Measurements from ENCODE around the gene GPX3. TPM values are rescaled to one million over a fixed set of nuclear protein-coding genes. Genes with fewer than 3 reads are reported as not detected.

GPX3 gene
- total and polyA plus RNA-seq, 2 of the 13 experiments (the other 11 are each of a cell fraction or from before 2014, with no cell fraction given): 33.8 to 1,892 TPM

- DNase-seq (ENCODE audit: low spot score) (no peak), FAIRE-seq (no peak), ATAC-seq (no peak)
- no peak overlapping the region for H3K9ac ChIP-seq (ENCODE audit: insufficient read depth, low read depth, low read length)
- no TSS peak for BruUV-seq (replicated peaks)
- H3K27me3 ChIP-seq (ENCODE audit: control insufficient read depth in 1 of 2, insufficient read depth in 2 of 2, low read length in 2 of 2): no peaks in the 10 kb centered on the region
- H2AFZ ChIP-seq (ENCODE audit: low read length): no peak overlapping the region
- no peaks in the 10 kb centered on the region for H3K79me2 ChIP-seq (ENCODE audit: insufficient read depth, low read length)
- intact Hi-C loops (cut with micrococcal nuclease; ENCODE audit: unreplicated experiment): no loop called here
- no peaks in the 10 kb centered on the region for H3K9me3 ChIP-seq (ENCODE audit: low read length)
- in situ Hi-C loops (cut with HindIII; ENCODE audit: extremely low pct_ligation_motif_present, low pct_unique_long_range_greater_than_20kb): no loop called here
- CTCF ChIA-PET (ENCODE audit: low intra/inter-chr PET ratio, low total read pairs): no interaction called here
- H3K36me3 ChIP-seq (replicated peaks in 1 of 2; ENCODE audit: control insufficient read depth in 1 of 2, insufficient read depth in 2 of 2, low read length in 2 of 2): peaks cover 46 to 90% of the 10 kb centered on the region in 2 experiments
- no peaks in the 10 kb centered on the region for H4K20me1 ChIP-seq (ENCODE audit: insufficient read depth, low read length)
- no peak overlapping the region for H3K4me3 ChIP-seq (replicated peaks in 1 of 3; ENCODE audit: insufficient read depth in 1 of 3, low read depth in 2 of 3, low read length in 3 of 3)
- H3K27ac ChIP-seq (ENCODE audit: extremely low read length, insufficient read depth, low read length): no peak overlapping the region
- H3K4me1 ChIP-seq (ENCODE audit: insufficient read depth, low read length): peaks cover 39% of the 10 kb centered on the region
- no peak overlapping the region for H3K4me2 ChIP-seq (ENCODE audit: low read depth, low read length)
- no peak for TF ChIP-seq DNMT3B (CRISPR knock-in tag; conservative IDR thresholded peaks at IDR 0.05)
- no peak for TF ChIP-seq ZNF678 (CRISPR knock-in tag; IDR thresholded peaks at IDR 0.05)
- TF ChIP-seq REXO4 (CRISPR knock-in tag; IDR thresholded peaks at IDR 0.05; ENCODE audit: borderline replicate concordance): no peak
- TF ChIP-seq ZC3H13 (CRISPR knock-in tag; IDR thresholded peaks at IDR 0.05): no peak
- TF ChIP-seq ATF3 (CRISPR knock-in tag; IDR thresholded peaks at IDR 0.05): no peak
- no peak for TF ChIP-seq ZNF180 (CRISPR knock-in tag; IDR thresholded peaks at IDR 0.05; ENCODE audit: borderline replicate concordance, low read depth)
- TF ChIP-seq LBX2 (CRISPR knock-in tag; IDR thresholded peaks at IDR 0.05; ENCODE audit: borderline replicate concordance): no peak
- TF ChIP-seq RFXANK (CRISPR knock-in tag; IDR thresholded peaks at IDR 0.05): no peak
- no peak for TF ChIP-seq SALL2 (CRISPR knock-in tag; IDR thresholded peaks at IDR 0.05)
- no peak for TF ChIP-seq ZNF607 (CRISPR knock-in tag; IDR thresholded peaks at IDR 0.05; ENCODE audit: borderline replicate concordance)
- TF ChIP-seq KDM5A (IDR thresholded peaks at IDR 0.05; ENCODE audit: borderline replicate concordance, low read length): no peak
- TF ChIP-seq ZBTB34 (CRISPR knock-in tag; IDR thresholded peaks at IDR 0.05): no peak
- TF ChIP-seq TFAP4 (IDR thresholded peaks at IDR 0.05; ENCODE audit: borderline replicate concordance, low read depth): no peak
- TF ChIP-seq THAP9 (CRISPR knock-in tag; IDR thresholded peaks at IDR 0.05; ENCODE audit: borderline replicate concordance): no peak
- no peak for TF ChIP-seq ZNF326 (CRISPR knock-in tag; IDR thresholded peaks at IDR 0.05; ENCODE audit: borderline replicate concordance)
- TF ChIP-seq LCORL (IDR thresholded peaks at IDR 0.05): no peak
- TF ChIP-seq LCORL (CRISPR knock-in tag; IDR thresholded peaks at IDR 0.05): no peak
- POLR2A ChIA-PET: no interaction called here
- 96% methylated on average over 5 of the region's 6 CpGs for WGBS (ENCODE audit: low lambda C conversion rate)
These were observed 16.2 kb downstream of the GPX3 start for GRCh38 chr5:151036556-151036955.
